ENCODE data around the gene DSCAML1.

Gene DSCAML1

GRCh38 chr11:117390743-117391142, 406.3 kb downstream of the DSCAML1 start:
- DNase-seq: no peak

- no peak for DNase-seq
These were observed 408.8 kb downstream of the DSCAML1 start for GRCh38 chr11:117387992-117388755.

DNA sequence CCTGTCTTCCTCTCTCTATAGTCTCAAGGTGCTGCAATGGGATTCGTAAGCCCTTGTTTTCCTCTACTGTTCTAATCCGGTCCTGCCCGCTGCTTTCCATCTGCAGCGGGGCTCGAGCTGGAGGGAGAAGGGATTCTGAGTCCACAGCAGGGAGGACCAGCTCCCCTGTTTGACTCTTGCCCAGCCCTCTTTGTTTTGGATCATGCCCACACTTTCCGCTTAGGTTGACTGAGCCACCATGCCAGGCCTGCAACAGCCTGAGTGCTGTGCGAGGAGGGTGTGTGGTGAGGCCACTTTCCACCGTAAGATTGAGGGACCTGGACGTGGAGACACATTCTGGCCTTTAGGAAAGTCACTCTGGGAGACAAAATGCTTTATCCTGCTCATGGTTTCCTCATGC, 411.1 kb downstream of the DSCAML1 start:
- DNase-seq: no peak

DNA sequence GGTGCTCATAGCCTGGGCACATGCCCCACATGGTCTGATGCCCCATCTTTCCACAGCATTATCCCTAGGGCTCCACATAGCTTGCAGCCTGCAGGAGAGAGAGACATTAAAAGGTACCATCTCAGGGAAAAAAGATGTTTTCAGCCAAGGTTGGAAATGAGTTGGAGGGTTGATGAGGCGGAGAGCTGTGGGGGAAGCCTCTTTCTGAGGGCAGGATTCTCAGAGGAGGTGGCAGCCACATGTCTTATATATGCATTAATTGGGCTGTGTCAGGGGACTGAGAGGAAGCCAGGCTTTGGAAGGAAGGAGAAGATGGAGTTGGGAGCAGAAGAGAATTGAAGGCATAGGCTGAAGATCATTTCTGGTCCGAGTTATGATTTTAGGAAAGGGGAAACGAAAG, 411.5 kb downstream of the DSCAML1 start:
- DNase-seq: no peak

DNA sequence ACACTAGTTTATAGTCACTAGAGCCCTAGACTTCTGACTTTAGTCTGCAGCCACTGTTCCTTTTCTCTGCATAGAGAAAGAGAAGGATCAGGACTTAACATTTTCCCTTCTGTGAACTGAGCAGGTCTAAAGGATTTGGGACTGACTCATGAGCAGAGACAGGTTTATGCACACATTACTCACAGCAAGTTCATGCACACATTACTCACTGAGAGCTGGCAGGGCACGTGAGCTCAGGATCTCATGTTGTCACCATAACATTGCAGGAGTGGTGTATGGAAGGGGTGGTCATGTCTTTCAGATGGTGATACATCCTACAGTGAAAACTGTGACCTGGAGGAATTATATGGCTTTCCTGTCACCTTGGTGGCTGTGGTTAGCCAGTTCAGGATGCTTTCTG, 413.0 kb downstream of the DSCAML1 start:
- DNase-seq: no peak

DNA sequence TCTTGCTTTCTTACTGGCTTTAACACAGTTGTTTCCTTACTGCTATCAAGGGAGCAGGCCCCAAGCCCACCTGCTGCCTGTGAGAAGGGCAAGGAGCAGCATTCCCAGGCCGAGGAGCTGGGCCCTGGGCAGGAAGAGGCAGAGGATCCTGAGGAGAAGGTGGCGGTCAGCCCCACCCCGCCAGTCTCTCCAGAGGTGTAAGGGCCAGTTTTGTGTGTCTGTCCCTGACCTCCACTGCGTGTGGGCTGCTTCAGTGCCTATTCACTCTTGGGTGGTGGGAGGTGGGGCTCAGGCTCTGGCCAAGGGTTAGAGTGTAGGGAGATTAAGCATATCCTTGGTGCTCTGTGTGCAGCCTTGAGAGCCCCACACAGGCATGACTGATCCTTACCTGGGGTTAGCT, 414.3 kb downstream of the DSCAML1 start:
- no peak for DNase-seq

- no peak for DNase-seq
These were observed 415.3 kb downstream of the DSCAML1 start for GRCh38 chr11:117381481-117382387.

GRCh38 chr11:117380676-117381075, 416.3 kb downstream of the DSCAML1 start:
- no peak for DNase-seq

GRCh38 chr11:117378976-117379865, 417.8 kb downstream of the DSCAML1 start:
- DNase-seq: no peak
